C4-2B (cell line): ENCODE measurements around the gene TTC17.

Experiments used
- CTCF ChIP-seq: fragments of 450-650 bp; conservative IDR thresholded peaks from 2 replicates; pipeline ENCODE4 v1.5.1; 2017; ENCODE audit warnings: mild to moderate bottlenecking
- ZFX ChIP-seq: fragments of 450-650 bp; IDR thresholded peaks from 2 replicates; pipeline ENCODE4 v1.6.1; 2017

GRCh38 chr11:43518408-43519160, 159.9 kb downstream of the TTC17 start:
- TF ChIP-seq CTCF: no peak
- TF ChIP-seq ZFX: no peak
